SK-N-SH (cell line): ENCODE measurements around the gene CALCOCO2. TPM values are rescaled to one million over a fixed set of nuclear protein-coding genes. Genes with fewer than 3 reads are reported as not detected.

Experiments
- CTCF ChIA-PET: fragments of 300-600, 350-600 bp; formaldehyde crosslinking; extraction: SDS; loops from one replicate; lab custom pipeline; 2021; lab: Yijun Ruan, JAX
- POLR2A ChIA-PET: fragments of 350-600 bp; sonication (Branson Sonifier 250); formaldehyde crosslinking; extraction: SDS; loops from one replicate; lab custom pipeline; 2020; ENCODE audit warnings: antibody characterized with exemption, inconsistent platforms; lab: Yijun Ruan, JAX
- DNase-seq: peaks from one replicate; pipeline ENCODE4 v3.0.0; 2012
- H2AFZ ChIP-seq: fragments of 200-600 bp; sonication (generic); 2 replicates; pipeline ENCODE4 v1.8.1; 2016; ENCODE audit warnings: antibody characterized with exemption, mild to moderate bottlenecking, low read depth
- H3F3A ChIP-seq: fragments of 200-600 bp; sonication (generic); replicated peaks from 2 replicates; pipeline ENCODE3; 2016; ENCODE audit warnings: antibody characterized with exemption, mild to moderate bottlenecking; ENCODE audit not compliant: insufficient read depth
- H3K27ac ChIP-seq, 2 experiments: fragments of 200-500 bp in 1 of 2; fragments of 200-600 bp in 1 of 2; sonication (Bioruptor generic) in 1 of 2; sonication (generic), shearing (Covaris generic) in 1 of 2; 2 replicates each; pipeline versions ENCODE4 v1.5.1 to v1.6.1; 2014 to 2016; ENCODE audit warnings: low read depth in 2 of 2, inconsistent platforms in 1 of 2, low read length in 1 of 2, mild to moderate bottlenecking in 1 of 2, mixed read lengths in 1 of 2
- H3K27me3 ChIP-seq: fragments of 200-600 bp; sonication (generic), shearing (Covaris generic); 2 replicates; pipeline ENCODE4 v1.6.1; 2016; ENCODE audit warnings: mixed run types; ENCODE audit not compliant: insufficient read depth
- H3K36me3 ChIP-seq, 2 experiments: fragments of 200-500 bp in 1 of 2; fragments of 200-600 bp in 1 of 2; sonication (Bioruptor generic) in 1 of 2; sonication (generic) in 1 of 2; replicated peaks in 1 of 2; 2 replicates each; pipeline versions ENCODE3 to v1.5.1; 2014 to 2016; ENCODE audit warnings: low read length in 1 of 2, mild to moderate bottlenecking in 1 of 2; ENCODE audit not compliant: insufficient read depth in 2 of 2, control insufficient read depth in 1 of 2
- H3K4me1 ChIP-seq, 2 experiments: fragments of 200-500 bp in 1 of 2; fragments of 200-600 bp in 1 of 2; sonication (Bioruptor generic) in 1 of 2; sonication (generic), shearing (Covaris generic) in 1 of 2; 2 replicates each; pipeline versions ENCODE4 v1.5.1 to v1.6.1; 2014 to 2016; ENCODE audit warnings: low read depth in 1 of 2, low read length in 1 of 2, mixed run types in 1 of 2; ENCODE audit not compliant: insufficient read depth in 2 of 2, control insufficient read depth in 1 of 2
- H3K4me2 ChIP-seq: fragments of 200-600 bp; sonication (generic), shearing (Covaris generic); 2 replicates; pipeline ENCODE4 v1.6.1; 2017; ENCODE audit warnings: mixed run types
- H3K4me3 ChIP-seq, 2 experiments: fragments of 200-500 bp in 1 of 2; fragments of 200-600 bp in 1 of 2; sonication (Bioruptor generic) in 1 of 2; sonication (generic), shearing (Covaris generic) in 1 of 2; 2 replicates each; pipeline versions ENCODE4 v1.5.1 to v1.8.1; 2014 to 2016; ENCODE audit warnings: low read depth in 2 of 2, inconsistent platforms in 1 of 2, low read length in 1 of 2, mild to moderate bottlenecking in 1 of 2, mixed read lengths in 1 of 2, moderate library complexity in 1 of 2
- H3K79me2 ChIP-seq: fragments of 200-600 bp; sonication (generic); 2 replicates; pipeline ENCODE4 v1.8.1; 2017; ENCODE audit warnings: mild to moderate bottlenecking; ENCODE audit not compliant: insufficient read depth
- H3K9ac ChIP-seq: fragments of 200-600 bp; sonication (generic); 2 replicates; pipeline ENCODE4 v1.6.1; 2017; ENCODE audit warnings: mixed run types
- H3K9me2 ChIP-seq: fragments of 200-600 bp; sonication (generic); 2 replicates; pipeline ENCODE4 v1.6.1; 2017; ENCODE audit warnings: mixed run types
- H3K9me3 ChIP-seq: fragments of 200-600 bp; sonication (generic); 2 replicates; pipeline ENCODE4 v1.6.1; 2017; ENCODE audit warnings: mixed run types, mild to moderate bottlenecking, moderate library complexity
- H4K20me1 ChIP-seq: fragments of 200-600 bp; sonication (generic); 2 replicates; pipeline ENCODE4 v1.6.1; 2017; ENCODE audit warnings: mild to moderate bottlenecking, mixed run types; ENCODE audit not compliant: insufficient read depth
- CHD2 ChIP-seq: fragments of 150-350 bp; IDR thresholded peaks from 2 replicates; pipeline ENCODE4 v1.6.1; 2018; ENCODE audit warnings: low read length; ENCODE audit not compliant: partially characterized antibody
- CTCF ChIP-seq: fragments of 200-600 bp; sonication (generic); IDR thresholded peaks from 2 replicates; pipeline ENCODE4 v1.6.1; 2017; ENCODE audit warnings: antibody characterized with exemption, mild to moderate bottlenecking, moderate library complexity
- ELF1 ChIP-seq: IDR thresholded peaks from 2 replicates; pipeline ENCODE4 v1.4.0; 2012
- EP300 ChIP-seq, 2 experiments: IDR thresholded peaks; 2 replicates each; pipeline versions ENCODE4 v1.4.0 to v1.6.1; 2012; ENCODE audit warnings: borderline replicate concordance in 1 of 2, low read depth in 1 of 2, low read length in 1 of 2
- EZH2phosphoT487 ChIP-seq: fragments of 200-600 bp; sonication (generic); IDR thresholded peaks from 2 replicates; pipeline ENCODE4 v1.6.1; 2017; ENCODE audit warnings: low read depth, mixed run types, mild to moderate bottlenecking, antibody characterized with exemption, moderate library complexity, borderline replicate concordance
- FOXJ3 ChIP-seq: sonication (generic); formaldehyde crosslinking; IDR thresholded peaks from 2 replicates; pipeline ENCODE4 v1.5.1; 2020; ENCODE audit warnings: mild to moderate bottlenecking, missing genetic modification reagents
- GABPA ChIP-seq: IDR thresholded peaks from 2 replicates; pipeline ENCODE4 v1.4.0; 2012; ENCODE audit warnings: low read depth, mild to moderate bottlenecking
- GATA2 ChIP-seq: sonication (generic); formaldehyde crosslinking; IDR thresholded peaks from 2 replicates; pipeline ENCODE4 v1.5.0; 2020; ENCODE audit warnings: mild to moderate bottlenecking, missing genetic modification reagents
- IRF3 ChIP-seq: fragments of 150-350 bp; IDR thresholded peaks from 2 replicates; pipeline ENCODE4 v1.6.1; 2016; ENCODE audit warnings: mild to moderate bottlenecking, low read depth, low read length
- JUND ChIP-seq: IDR thresholded peaks from 2 replicates; pipeline ENCODE4 v1.4.0; 2012
- MAX ChIP-seq: IDR thresholded peaks from 2 replicates; pipeline ENCODE4 v1.4.0; 2012; ENCODE audit warnings: low read depth
- POLR2AphosphoS5 ChIP-seq: IDR thresholded peaks from 2 replicates; pipeline ENCODE4 v1.6.1; 2012; ENCODE audit warnings: low read depth, low read length
- RAD21 ChIP-seq: IDR thresholded peaks from 2 replicates; pipeline ENCODE4 v1.6.1; 2012; ENCODE audit warnings: mild to moderate bottlenecking, low read length
- RFX5 ChIP-seq: IDR thresholded peaks from 2 replicates; pipeline ENCODE4 v1.6.1; 2012; ENCODE audit warnings: mild to moderate bottlenecking, improper control_type of control experiment, low read length
- SIN3A ChIP-seq: IDR thresholded peaks from 2 replicates; pipeline ENCODE4 v1.6.1; 2012; ENCODE audit warnings: low read depth, mild to moderate bottlenecking, low read length, moderate library complexity, borderline replicate concordance
- TAF1 ChIP-seq: IDR thresholded peaks from 2 replicates; pipeline ENCODE4 v1.6.1; 2012; ENCODE audit warnings: low read depth, mild to moderate bottlenecking, low read length, moderate library complexity, borderline replicate concordance
- TEAD4 ChIP-seq: IDR thresholded peaks from 2 replicates; pipeline ENCODE4 v1.4.0; 2012; ENCODE audit warnings: mild to moderate bottlenecking, borderline replicate concordance; ENCODE audit not compliant: insufficient read depth
- YY1 ChIP-seq: IDR thresholded peaks from 2 replicates; pipeline ENCODE4 v1.4.0; 2012; ENCODE audit warnings: low read depth, mild to moderate bottlenecking
- ZBTB33 ChIP-seq: IDR thresholded peaks from 2 replicates; pipeline ENCODE4 v1.4.0; 2012; ENCODE audit warnings: low read depth, borderline replicate concordance
- WGBS: methylation state at CpG from one replicate; pipeline ENCODE4 v1.1.6; 2017; ENCODE audit warnings: low lambda C conversion rate; 5-methylcytosine and 5-hydroxymethylcytosine counted together
- polyA plus RNA-seq, 3 experiments: library from polyadenylated mRNA; depleted of rRNA; stranded (reverse); fragments of >200 nt; gene quantifications; 2 replicates each; pipeline ENCODE4 v1.2.3, GENCODE V29; 2012
- TF ChIP-seq, protein P1 (sequence below): IDR thresholded peaks from 2 replicates; pipeline ENCODE4; 2012
- TF ChIP-seq, protein P2 (sequence below): IDR thresholded peaks from 2 replicates; pipeline ENCODE4 v1.6.1; 2012; ENCODE audit warnings: mild to moderate bottlenecking, low read depth, low read length, moderate library complexity

CALCOCO2 gene
- polyA plus RNA-seq, 1 of the 3 experiments (the other 2 are of a cell fraction), result 49.9 TPM

DNA sequence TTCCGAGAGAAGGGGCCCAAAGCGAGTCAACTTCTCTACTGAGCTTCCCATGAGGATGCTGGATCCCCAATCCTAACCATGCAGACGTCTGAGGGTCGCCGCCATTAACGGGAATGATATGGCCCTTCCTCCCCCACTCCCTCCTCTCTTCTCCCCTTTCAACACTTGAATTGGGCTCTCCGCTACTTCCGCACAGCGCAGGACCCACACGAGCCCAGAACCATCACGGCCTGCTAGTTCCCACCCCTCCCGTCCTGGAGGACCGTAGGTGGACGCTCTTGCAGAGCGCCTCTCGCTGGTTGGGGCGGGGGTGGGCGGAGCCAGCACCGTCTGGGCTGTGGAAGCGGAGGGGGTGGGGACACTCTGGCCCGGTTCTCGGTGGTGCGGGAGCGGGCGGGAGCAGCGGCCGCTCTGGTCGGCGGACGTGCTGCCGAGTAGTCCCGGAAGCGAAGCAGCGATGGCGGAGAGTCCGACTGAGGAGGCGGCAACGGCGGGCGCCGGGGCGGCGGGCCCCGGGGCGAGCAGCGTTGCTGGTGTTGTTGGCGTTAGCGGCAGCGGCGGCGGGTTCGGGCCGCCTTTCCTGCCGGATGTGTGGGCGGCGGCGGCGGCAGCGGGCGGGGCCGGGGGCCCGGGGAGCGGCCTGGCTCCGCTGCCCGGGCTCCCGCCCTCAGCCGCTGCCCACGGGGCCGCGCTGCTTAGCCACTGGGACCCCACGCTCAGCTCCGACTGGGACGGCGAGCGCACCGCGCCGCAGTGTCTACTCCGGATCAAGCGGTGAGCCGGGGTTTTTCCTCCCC lies 77.4 kb downstream of the CALCOCO2 start, which contains the start of gene UBE2Z:
UBE2Z (plus strand) TSS at position 361 of the 797 bp plus-strand sequence; CDS start at position 458, 97 bp downstream.
- H3K4me2 ChIP-seq, result peak within 1 kb of the TSS; percentile 84
- H3K4me1 ChIP-seq, result peaks cover 17 to 24% of the 10 kb centered on the region in 2 experiments
- ChIA-PET POLR2A (interaction anchor here (1.1 to 2.4 kb wide), 3 partner anchors 11 to 20 kb away, joined by 3 to 36 read pairs (median 5); partner anchors contain the start of gene ATP5MC1), CTCF (interaction anchor here (0.6 to 3.4 kb wide), 9 partner anchors 10 to 125 kb away, joined by 3 to 20 read pairs (median 5); partner anchors contain the start of genes ATP5MC1 and SNF8)
- peaks cover 59% of the 10 kb centered on the region for H3K79me2 ChIP-seq
- peak within 1 kb of the TSS; percentile 91 for H3K9ac ChIP-seq
- 1% methylated on average over 50 of the region's 81 CpGs for WGBS
- H3K9me2 ChIP-seq, result no peaks in the 10 kb centered on the region
- H3F3A ChIP-seq, result peaks cover 8% of the 10 kb centered on the region
- peak within 1 kb of the TSS; percentile 89 for H2AFZ ChIP-seq
- H3K27me3 ChIP-seq, result no peaks in the 10 kb centered on the region
- peak; percentile 100 for DNase-seq
- no peaks in the 10 kb centered on the region for H3K9me3 ChIP-seq
- peaks cover 29 to 30% of the 10 kb centered on the region in 2 experiments for H3K36me3 ChIP-seq
- peak within 1 kb of the TSS; percentile 63 to 87 for H3K4me3 ChIP-seq
- H3K27ac ChIP-seq, result peak within 1 kb of the TSS; percentile 86 to 94
- peaks cover 43% of the 10 kb centered on the region for H4K20me1 ChIP-seq
- TF ChIP-seq JUND, result no peak; the same call in 1 of the 2 replicates
- TF ChIP-seq, protein P1, sequence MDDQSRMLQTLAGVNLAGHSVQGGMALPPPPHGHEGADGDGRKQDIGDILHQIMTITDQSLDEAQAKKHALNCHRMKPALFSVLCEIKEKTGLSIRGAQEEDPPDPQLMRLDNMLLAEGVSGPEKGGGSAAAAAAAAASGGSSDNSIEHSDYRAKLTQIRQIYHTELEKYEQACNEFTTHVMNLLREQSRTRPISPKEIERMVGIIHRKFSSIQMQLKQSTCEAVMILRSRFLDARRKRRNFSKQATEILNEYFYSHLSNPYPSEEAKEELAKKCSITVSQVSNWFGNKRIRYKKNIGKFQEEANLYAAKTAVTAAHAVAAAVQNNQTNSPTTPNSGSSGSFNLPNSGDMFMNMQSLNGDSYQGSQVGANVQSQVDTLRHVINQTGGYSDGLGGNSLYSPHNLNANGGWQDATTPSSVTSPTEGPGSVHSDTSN, result peak; percentile 43
- peak; percentile 69 for TF ChIP-seq ELF1
- TF ChIP-seq IRF3, result no peak
- TF ChIP-seq SIN3A, result peak; percentile 95
- no peak for TF ChIP-seq CTCF
- no peak for TF ChIP-seq TEAD4
- TF ChIP-seq CHD2, result peak; percentile 90
- TF ChIP-seq EP300 (IDR thresholded peaks at IDR 0.05; ENCODE audit: borderline replicate concordance in 1 of 2, low read depth in 1 of 2, low read length in 1 of 2), result no peak; a peak in 1 of 4 replicates
- TF ChIP-seq RAD21, result no peak
- peak; percentile 77 for TF ChIP-seq FOXJ3 (CRISPR knock-in tag)
- TF ChIP-seq GABPA, result peak; percentile 63
- peak; percentile 99 for TF ChIP-seq TAF1
- TF ChIP-seq GATA2 (CRISPR knock-in tag), result no peak
- TF ChIP-seq YY1, result peak; percentile 79
- TF ChIP-seq, protein P2, sequence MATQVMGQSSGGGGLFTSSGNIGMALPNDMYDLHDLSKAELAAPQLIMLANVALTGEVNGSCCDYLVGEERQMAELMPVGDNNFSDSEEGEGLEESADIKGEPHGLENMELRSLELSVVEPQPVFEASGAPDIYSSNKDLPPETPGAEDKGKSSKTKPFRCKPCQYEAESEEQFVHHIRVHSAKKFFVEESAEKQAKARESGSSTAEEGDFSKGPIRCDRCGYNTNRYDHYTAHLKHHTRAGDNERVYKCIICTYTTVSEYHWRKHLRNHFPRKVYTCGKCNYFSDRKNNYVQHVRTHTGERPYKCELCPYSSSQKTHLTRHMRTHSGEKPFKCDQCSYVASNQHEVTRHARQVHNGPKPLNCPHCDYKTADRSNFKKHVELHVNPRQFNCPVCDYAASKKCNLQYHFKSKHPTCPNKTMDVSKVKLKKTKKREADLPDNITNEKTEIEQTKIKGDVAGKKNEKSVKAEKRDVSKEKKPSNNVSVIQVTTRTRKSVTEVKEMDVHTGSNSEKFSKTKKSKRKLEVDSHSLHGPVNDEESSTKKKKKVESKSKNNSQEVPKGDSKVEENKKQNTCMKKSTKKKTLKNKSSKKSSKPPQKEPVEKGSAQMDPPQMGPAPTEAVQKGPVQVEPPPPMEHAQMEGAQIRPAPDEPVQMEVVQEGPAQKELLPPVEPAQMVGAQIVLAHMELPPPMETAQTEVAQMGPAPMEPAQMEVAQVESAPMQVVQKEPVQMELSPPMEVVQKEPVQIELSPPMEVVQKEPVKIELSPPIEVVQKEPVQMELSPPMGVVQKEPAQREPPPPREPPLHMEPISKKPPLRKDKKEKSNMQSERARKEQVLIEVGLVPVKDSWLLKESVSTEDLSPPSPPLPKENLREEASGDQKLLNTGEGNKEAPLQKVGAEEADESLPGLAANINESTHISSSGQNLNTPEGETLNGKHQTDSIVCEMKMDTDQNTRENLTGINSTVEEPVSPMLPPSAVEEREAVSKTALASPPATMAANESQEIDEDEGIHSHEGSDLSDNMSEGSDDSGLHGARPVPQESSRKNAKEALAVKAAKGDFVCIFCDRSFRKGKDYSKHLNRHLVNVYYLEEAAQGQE, result peak; percentile 78; the same call in 1 of the 2 replicates
- peak; percentile 79; the same call in 1 of the 2 replicates for TF ChIP-seq ZBTB33
- TF ChIP-seq EZH2phosphoT487, result no peak
- TF ChIP-seq RFX5, result no peak
- TF ChIP-seq POLR2AphosphoS5, result peak; percentile 98
- TF ChIP-seq MAX, result peak; percentile 81
